SJCRH30 (cell line): ENCODE data around the gene LMO4. TPM values are rescaled to one million over a fixed set of nuclear protein-coding genes. Genes with fewer than 3 reads are reported as not detected.

Experiments used
- DNase-seq, 2 experiments: peaks; one replicate each; pipeline ENCODE4 v3.0.0-alpha.2; 2015 to 2020
- H3K27ac ChIP-seq: fragments of 250-450 bp; sonication (Bioruptor Pico); 2 replicates; pipeline ENCODE4 v1.5.1; 2020; ENCODE audit warnings: mild to moderate bottlenecking, moderate library complexity
- H3K27me3 ChIP-seq: fragments of 250-450 bp; sonication (Bioruptor Pico); 2 replicates; pipeline ENCODE4 v1.5.1; 2020; ENCODE audit warnings: mild to moderate bottlenecking, moderate library complexity
- H3K36me3 ChIP-seq: fragments of 250-450 bp; sonication (Bioruptor Pico); 2 replicates; pipeline ENCODE4 v1.5.1; 2020; ENCODE audit warnings: mild to moderate bottlenecking, moderate library complexity
- H3K4me1 ChIP-seq: fragments of 250-450 bp; sonication (Bioruptor Pico); 2 replicates; pipeline ENCODE4 v1.5.1; 2020; ENCODE audit warnings: mild to moderate bottlenecking, moderate library complexity
- H3K4me3 ChIP-seq: fragments of 250-450 bp; sonication (Bioruptor Pico); 2 replicates; pipeline ENCODE4 v1.5.1; 2020; ENCODE audit warnings: mild to moderate bottlenecking, moderate library complexity
- H3K9me3 ChIP-seq: fragments of 250-450 bp; sonication (Bioruptor Pico); replicated peaks from 2 replicates; pipeline ENCODE4 v1.5.1; 2020; ENCODE audit warnings: mild to moderate bottlenecking, moderate library complexity
- total RNA-seq: library from RNA; depleted of rRNA; stranded (reverse); fragments of >200 nt; shearing (Covaris generic); gene quantifications from 2 replicates; pipeline ENCODE4 v1.2.3, GENCODE V29; 2014

LMO4 gene
- total RNA-seq, 1 experiment from 2014 or later = 88.3 TPM

GRCh38 chr1:87362834-87363426, 34.2 kb downstream of the LMO4 start:
- no peaks in the 10 kb centered on the region for H3K9me3 ChIP-seq
- H3K27me3 ChIP-seq = no peaks in the 10 kb centered on the region
- no peaks in the 10 kb centered on the region for H3K4me1 ChIP-seq
- H3K36me3 ChIP-seq = no peaks in the 10 kb centered on the region
- no peak overlapping the region for H3K4me3 ChIP-seq
- no peak overlapping the region for H3K27ac ChIP-seq
- no peak for DNase-seq

GRCh38 chr1:87367549-87367948, 38.9 kb downstream of the LMO4 start:
- Histone ChIP-seq H3K9me3 (no peaks in the 10 kb centered on the region), H3K4me3 (no peak overlapping the region), H3K27ac (no peak overlapping the region), H3K4me1 (no peaks in the 10 kb centered on the region), H3K36me3 (no peaks in the 10 kb centered on the region), H3K27me3 (no peaks in the 10 kb centered on the region)
- no peak for DNase-seq

DNA sequence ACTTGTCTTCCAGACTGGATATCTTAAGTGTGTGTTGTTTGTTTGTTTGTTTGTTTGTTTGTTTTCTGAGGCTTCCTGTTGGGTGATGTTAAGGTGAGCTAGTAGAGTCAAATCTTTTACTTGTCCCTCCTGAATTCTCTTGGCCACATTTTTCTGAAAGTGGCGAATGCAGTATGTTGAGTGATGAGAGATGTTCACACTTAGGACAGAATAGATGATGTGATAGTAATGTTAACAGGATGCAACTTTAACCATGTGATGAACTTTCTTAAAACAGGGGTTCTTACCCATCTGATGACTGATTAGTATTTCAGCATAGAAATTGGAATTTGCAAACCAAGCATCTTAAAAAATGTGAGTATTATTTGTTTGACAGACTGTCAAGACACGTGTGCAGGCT, 40.2 kb downstream of the LMO4 start:
- Histone ChIP-seq H3K36me3 (no peaks in the 10 kb centered on the region), H3K27ac (no peak overlapping the region), H3K27me3 (no peaks in the 10 kb centered on the region), H3K4me1 (no peaks in the 10 kb centered on the region), H3K9me3 (no peaks in the 10 kb centered on the region), H3K4me3 (no peak overlapping the region)
- no peak for DNase-seq

- DNase-seq = no peak
- H3K9me3 ChIP-seq = no peaks in the 10 kb centered on the region
- H3K4me1 ChIP-seq = no peaks in the 10 kb centered on the region
- no peaks in the 10 kb centered on the region for H3K27me3 ChIP-seq
- H3K4me3 ChIP-seq = no peak overlapping the region
- no peaks in the 10 kb centered on the region for H3K36me3 ChIP-seq
- no peak overlapping the region for H3K27ac ChIP-seq
These were observed 41.2 kb downstream of the LMO4 start for GRCh38 chr1:87369736-87370478.

- H3K9me3 ChIP-seq = no peaks in the 10 kb centered on the region
- no peak for DNase-seq
- no peak overlapping the region for H3K4me3 ChIP-seq
- H3K4me1 ChIP-seq = no peaks in the 10 kb centered on the region
- no peaks in the 10 kb centered on the region for H3K36me3 ChIP-seq
- no peak overlapping the region for H3K27ac ChIP-seq
- H3K27me3 ChIP-seq = no peaks in the 10 kb centered on the region
These were observed 41.9 kb downstream of the LMO4 start for GRCh38 chr1:87370544-87370943.

DNA sequence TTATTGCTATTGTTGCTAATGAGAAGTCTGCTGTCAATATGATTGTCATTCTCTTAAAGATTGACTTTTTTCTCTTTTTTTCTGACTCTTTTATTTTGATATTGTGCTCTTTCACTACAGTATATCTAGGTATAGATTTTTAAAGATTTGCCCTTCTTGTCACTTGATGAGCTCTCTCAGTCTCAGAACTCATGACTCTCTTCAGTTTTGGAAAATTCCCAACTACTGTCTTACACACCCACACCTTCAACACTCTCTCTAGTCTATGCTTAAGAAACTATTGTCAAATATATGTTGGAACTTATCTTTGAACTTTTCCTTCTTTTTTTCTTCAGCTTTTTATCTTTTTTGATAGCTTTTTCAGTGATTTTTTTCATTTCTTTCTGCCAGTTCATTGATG, 50.6 kb downstream of the LMO4 start:
- no peak for DNase-seq
- H3K4me3 ChIP-seq = no peak overlapping the region
- H3K27me3 ChIP-seq = no peaks in the 10 kb centered on the region
- H3K9me3 ChIP-seq = no peaks in the 10 kb centered on the region; the same call in 1 of the 2 replicates
- no peak overlapping the region for H3K27ac ChIP-seq
- no peaks in the 10 kb centered on the region for H3K4me1 ChIP-seq
- H3K36me3 ChIP-seq = no peaks in the 10 kb centered on the region

DNA sequence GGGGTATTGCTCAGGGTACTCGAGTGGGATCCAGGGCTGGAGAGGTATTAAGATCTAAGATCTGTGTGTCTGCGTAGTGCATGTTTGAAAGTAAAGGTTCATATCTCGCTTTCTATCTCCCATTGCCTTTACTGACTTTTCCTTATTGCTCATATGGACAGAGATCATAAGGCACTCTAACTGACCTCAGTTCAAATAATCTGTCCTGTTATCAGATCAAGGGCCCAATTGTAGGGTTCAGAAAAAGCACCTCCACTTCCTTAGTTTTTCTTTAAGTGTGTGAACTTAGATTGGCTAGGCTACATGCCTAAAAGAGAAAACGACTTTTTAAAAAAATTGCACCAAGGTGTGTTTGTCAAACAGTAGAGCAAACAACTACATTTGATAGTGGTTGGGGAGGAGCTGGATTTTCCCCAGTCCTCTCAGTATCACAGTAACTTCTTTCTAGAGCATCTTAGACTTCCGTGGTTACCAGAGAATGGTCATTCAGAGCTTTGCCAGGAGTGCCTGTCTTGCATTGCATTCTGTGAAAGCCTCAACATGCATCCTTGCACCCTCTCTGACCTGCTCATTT, 57.6 kb downstream of the LMO4 start:
- no peaks in the 10 kb centered on the region for H3K4me1 ChIP-seq
- no peaks in the 10 kb centered on the region for H3K36me3 ChIP-seq
- no peaks in the 10 kb centered on the region for H3K9me3 ChIP-seq
- no peak for DNase-seq
- H3K4me3 ChIP-seq = no peak overlapping the region
- no peaks in the 10 kb centered on the region for H3K27me3 ChIP-seq
- H3K27ac ChIP-seq = no peak overlapping the region

DNA sequence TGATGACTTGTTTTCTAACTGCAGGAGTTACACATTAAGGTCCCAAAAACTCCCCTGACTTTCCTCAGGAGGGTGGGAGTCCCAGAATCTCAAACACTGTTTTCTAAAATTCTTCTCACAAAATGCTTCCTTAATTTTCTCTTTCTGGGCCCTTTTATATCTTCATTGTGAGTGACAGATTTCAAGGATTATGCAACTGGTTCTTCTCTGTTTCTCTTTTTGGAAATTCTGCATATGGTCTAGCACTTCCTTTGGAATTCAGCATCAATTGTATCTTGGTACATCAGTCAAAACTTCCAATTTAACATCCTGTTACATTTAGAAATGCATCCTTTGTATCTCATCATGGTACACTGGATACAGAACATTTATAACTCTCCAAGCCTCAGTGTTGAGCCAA, 59.7 kb downstream of the LMO4 start:
- Histone ChIP-seq H3K27me3 (no peaks in the 10 kb centered on the region), H3K4me3 (no peak overlapping the region), H3K27ac (no peak overlapping the region), H3K36me3 (no peaks in the 10 kb centered on the region), H3K4me1 (no peaks in the 10 kb centered on the region), H3K9me3 (no peaks in the 10 kb centered on the region)
- DNase-seq = no peak

DNA sequence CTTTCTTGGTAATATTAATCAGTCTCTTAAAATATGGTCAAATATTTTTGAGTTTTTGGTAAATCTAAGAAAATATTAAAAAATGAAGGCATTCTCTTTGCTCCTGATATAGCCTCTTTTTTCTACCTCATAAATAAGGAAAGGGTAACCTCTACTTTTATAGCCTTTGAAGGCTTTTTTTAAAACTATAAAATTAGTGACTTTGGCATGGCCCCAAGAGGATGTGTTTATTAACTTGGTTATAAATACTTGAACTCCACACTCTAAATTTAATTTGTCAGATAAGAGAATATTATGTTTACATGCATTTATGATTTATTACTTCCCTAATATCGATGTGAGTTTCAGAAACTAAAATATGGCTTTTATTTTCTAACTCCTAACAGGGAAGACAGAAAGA, 60.3 kb downstream of the LMO4 start:
- Histone ChIP-seq H3K4me3 (no peak overlapping the region), H3K4me1 (no peaks in the 10 kb centered on the region), H3K27me3 (no peaks in the 10 kb centered on the region), H3K9me3 (no peaks in the 10 kb centered on the region), H3K27ac (no peak overlapping the region), H3K36me3 (no peaks in the 10 kb centered on the region)
- DNase-seq = no peak

GRCh38 chr1:87389546-87389945, 60.9 kb downstream of the LMO4 start:
- H3K27ac ChIP-seq = no peak overlapping the region
- no peaks in the 10 kb centered on the region for H3K36me3 ChIP-seq
- DNase-seq = no peak
- H3K4me3 ChIP-seq = no peak overlapping the region
- no peaks in the 10 kb centered on the region for H3K4me1 ChIP-seq
- H3K9me3 ChIP-seq = no peaks in the 10 kb centered on the region
- no peaks in the 10 kb centered on the region for H3K27me3 ChIP-seq

DNA sequence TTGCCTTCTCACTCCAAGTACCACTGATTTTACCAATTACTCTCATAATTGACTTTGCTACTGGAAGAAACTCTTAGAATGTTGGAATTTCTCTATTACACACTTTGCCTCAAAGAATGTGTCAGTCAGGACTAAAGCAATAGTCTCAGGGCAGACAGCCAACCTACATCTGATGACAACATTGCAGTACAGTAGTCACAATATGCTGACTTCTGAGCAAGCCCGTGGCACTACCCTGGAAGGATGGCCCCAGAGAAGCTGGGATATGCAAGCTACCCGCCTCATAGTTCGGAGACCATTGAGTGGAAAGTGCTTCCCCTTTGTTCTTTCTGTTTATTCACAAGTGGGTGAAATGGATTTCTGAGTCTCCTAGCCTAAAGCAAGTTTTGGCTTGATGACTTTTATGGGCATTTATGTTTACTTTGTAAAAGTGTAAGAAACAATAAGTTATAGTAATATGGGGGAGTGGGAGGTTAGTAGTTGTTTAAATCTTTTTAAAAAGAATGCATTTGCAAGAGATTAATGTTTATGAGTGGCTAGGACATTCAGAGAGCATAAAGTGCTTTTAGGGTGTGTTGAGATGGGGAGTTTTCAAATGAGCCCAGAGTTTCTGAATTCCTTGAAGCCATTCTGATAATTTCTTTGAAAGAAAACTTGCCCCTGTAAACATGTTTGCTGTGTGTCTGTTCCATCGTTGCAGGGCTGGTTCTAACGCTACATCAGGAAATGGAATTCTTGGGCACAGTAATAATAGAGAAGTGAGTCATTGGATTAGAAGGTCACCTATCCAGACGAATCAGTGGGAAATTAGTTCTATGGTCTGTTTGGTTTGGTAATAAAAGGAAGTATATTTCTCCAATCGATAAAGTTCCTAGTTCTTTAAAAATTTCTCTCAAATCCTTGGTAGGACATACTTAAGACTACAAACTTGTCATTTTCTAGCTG, 63.8 kb downstream of the LMO4 start:
- Histone ChIP-seq H3K27ac (no peak overlapping the region), H3K4me3 (no peak overlapping the region), H3K9me3 (no peaks in the 10 kb centered on the region), H3K27me3 (no peaks in the 10 kb centered on the region), H3K4me1 (no peaks in the 10 kb centered on the region), H3K36me3 (no peaks in the 10 kb centered on the region)
- DNase-seq = no peak

DNA sequence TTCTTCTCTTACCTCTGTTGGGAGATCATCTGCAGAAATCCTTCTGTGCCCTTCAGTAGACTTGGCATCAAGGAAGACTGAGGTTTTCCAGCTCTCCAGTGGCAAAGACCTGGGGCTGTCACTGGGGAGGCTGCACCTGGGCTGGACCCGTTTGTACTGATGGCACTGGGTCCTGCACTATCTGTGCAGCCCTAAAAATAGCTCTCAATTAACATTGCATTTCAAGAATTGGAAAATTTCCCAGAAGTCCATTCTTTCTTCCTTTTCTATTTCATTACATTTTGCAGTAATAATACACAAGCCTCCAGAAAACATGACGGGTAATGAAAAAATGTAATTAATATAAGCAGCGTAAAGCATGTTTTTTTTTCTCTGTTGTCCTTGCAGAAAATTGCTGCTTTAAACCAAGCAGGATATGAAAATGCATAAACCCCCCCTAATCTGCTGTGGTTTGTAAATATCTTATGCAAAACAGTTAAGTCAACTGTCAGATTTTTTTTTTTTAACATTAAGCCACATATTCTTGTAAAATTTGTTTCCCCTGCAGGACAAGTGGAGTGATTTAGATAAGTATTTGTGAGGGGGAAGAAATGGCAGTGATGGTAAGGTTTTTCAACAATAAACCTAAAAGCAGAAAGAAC, 64.9 kb downstream of the LMO4 start:
- DNase-seq = no peak
- Histone ChIP-seq H3K4me1 (no peaks in the 10 kb centered on the region), H3K36me3 (no peaks in the 10 kb centered on the region), H3K27me3 (no peaks in the 10 kb centered on the region), H3K4me3 (no peak overlapping the region), H3K9me3 (no peaks in the 10 kb centered on the region), H3K27ac (no peak overlapping the region)

DNA sequence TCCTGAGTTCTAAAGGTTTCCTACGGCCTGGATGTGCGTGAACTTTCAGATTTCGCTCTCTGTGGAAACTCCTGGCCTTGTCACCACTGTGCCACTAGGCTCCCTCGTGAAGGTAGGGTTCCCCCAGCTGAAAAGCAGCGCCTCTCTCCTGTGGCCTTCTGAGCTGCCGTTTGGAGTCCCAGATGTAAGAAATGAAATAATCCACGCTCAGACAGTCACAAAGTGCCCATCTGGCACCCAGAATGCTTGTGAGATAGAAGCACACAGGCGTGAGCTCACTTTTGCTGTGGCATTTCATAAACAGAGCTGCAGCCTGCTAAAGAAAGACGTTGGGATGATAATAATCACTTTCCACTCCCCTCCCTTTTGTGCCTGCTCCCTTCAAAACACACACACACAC, 65.8 kb downstream of the LMO4 start:
- DNase-seq = no peak
- no peaks in the 10 kb centered on the region for H3K9me3 ChIP-seq

GRCh38 chr1:87394982-87395381, 66.3 kb downstream of the LMO4 start:
- H3K27me3 ChIP-seq = no peaks in the 10 kb centered on the region
- H3K4me1 ChIP-seq = no peaks in the 10 kb centered on the region
- H3K27ac ChIP-seq = no peak overlapping the region
- DNase-seq = no peak
- no peak overlapping the region for H3K4me3 ChIP-seq
- H3K9me3 ChIP-seq = no peaks in the 10 kb centered on the region
- H3K36me3 ChIP-seq = no peaks in the 10 kb centered on the region

More for the DNA sequence above, 65.8 kb downstream of the LMO4 start:
- no peak overlapping the region for H3K27ac ChIP-seq
- no peak overlapping the region for H3K4me3 ChIP-seq
- no peaks in the 10 kb centered on the region for H3K4me1 ChIP-seq
- H3K36me3 ChIP-seq = no peaks in the 10 kb centered on the region
- H3K27me3 ChIP-seq = no peaks in the 10 kb centered on the region
